Testis (tissue), 5 donors: ENCODE measurements around the gene S100A1. TPM values are rescaled to one million over a fixed set of nuclear protein-coding genes. Genes with fewer than 3 reads are reported as not detected.
A peak's percentile ranks its signal among the peaks of the same experiment; 100 is the strongest.
"Not testable (repeated sequence)": the region's sequence is repeated elsewhere in the genome, so short reads cannot be mapped to it uniquely, and the experiment has no call there.

Experiments
- DNase-seq: peaks from one replicate; pipeline ENCODE4 v3.0.0-alpha.2; 2019
- H3K27ac ChIP-seq, 2 donors: fragments of 200-600 bp; sonication (generic); one replicate each; pipeline ENCODE4 v1.5.1; 2019
- H3K27me3 ChIP-seq: fragments of 200-600 bp; sonication (generic); one replicate; pipeline ENCODE4 v1.5.1; 2019
- H3K36me3 ChIP-seq: fragments of 200-600 bp; sonication (generic); one replicate; pipeline ENCODE4 v1.5.1; 2017; ENCODE audit warnings: low read depth; ENCODE audit errors: missing control alignments
- H3K4me1 ChIP-seq: fragments of 200-600 bp; sonication (generic); one replicate; pipeline ENCODE4 v1.5.1; 2019
- H3K4me3 ChIP-seq, 2 donors: fragments of 200-600 bp; sonication (generic); one replicate each; pipeline ENCODE4 v1.5.1; 2017 to 2019
- H3K9me3 ChIP-seq: fragments of 200-600 bp; sonication (generic); one replicate; pipeline ENCODE4 v1.5.1; 2017
- POLR2A ChIP-seq: fragments of 450-650 bp; IDR thresholded peaks from one replicate; pipeline ENCODE4 v1.6.1; 2017; ENCODE audit warnings: antibody characterized with exemption, mild to moderate bottlenecking, moderate library complexity
- WGBS, 2 donors: methylation state at CpG; one replicate each; pipeline ENCODE4 v1.1.5; 2018; 5-methylcytosine and 5-hydroxymethylcytosine counted together
- intact Hi-C: fragments of 100-400 bp; cut with DNase I; formaldehyde crosslinking; loops from one replicate; pipeline ENCODE4 v1.15.1; 2023; ENCODE audit warnings: low total_unique reads
- long read RNA-seq, 2 donors: transcript quantifications; one replicate each; lab custom pipeline, GENCODE V29; 2026
- polyA plus RNA-seq: library from polyadenylated mRNA; stranded (reverse); fragments of 350-450 nt; fragmentation: Illumina TruSeq; extraction: RNeasy Lipid Tissue Mini Kit (QIAGEN cat#74804); gene quantifications from one replicate; pipeline ENCODE4 v1.2.3, GENCODE V29; 2014; ENCODE audit warnings: low read depth, low replicate concordance; ENCODE audit not compliant: insufficient read depth
- total RNA-seq, 2 donors: library from RNA; depleted of rRNA; stranded (reverse); fragments of >200 nt; gene quantifications; one replicate each; pipeline ENCODE4 v1.2.3, GENCODE V29; 2016
- TF ChIP-seq, protein P1 (sequence below), 3 experiments: fragments of 450-650 bp in 2 of 3; fragments of 200-600 bp in 1 of 3; sonication (generic) in 1 of 3; IDR thresholded peaks; one replicate each; pipeline ENCODE4 v1.5.1; 2016 to 2019; ENCODE audit warnings: antibody characterized with exemption in 3 of 3, mild to moderate bottlenecking in 2 of 3, moderate library complexity in 1 of 3

Gene S100A1
- total RNA-seq: 10 to 100 TPM in 1 of 2 donors, 1 to 10 TPM in 1; 8.2 to 24.0 TPM
- 29.8 TPM for polyA plus RNA-seq
- long read RNA-seq, donor 1, partial matches to known transcripts: 0 of 5 reads
- long read RNA-seq, donor 1, other reads (novel, unspliced or antisense): 0 of 5 reads
- long read RNA-seq, donor 2: 0 reads

DNA sequence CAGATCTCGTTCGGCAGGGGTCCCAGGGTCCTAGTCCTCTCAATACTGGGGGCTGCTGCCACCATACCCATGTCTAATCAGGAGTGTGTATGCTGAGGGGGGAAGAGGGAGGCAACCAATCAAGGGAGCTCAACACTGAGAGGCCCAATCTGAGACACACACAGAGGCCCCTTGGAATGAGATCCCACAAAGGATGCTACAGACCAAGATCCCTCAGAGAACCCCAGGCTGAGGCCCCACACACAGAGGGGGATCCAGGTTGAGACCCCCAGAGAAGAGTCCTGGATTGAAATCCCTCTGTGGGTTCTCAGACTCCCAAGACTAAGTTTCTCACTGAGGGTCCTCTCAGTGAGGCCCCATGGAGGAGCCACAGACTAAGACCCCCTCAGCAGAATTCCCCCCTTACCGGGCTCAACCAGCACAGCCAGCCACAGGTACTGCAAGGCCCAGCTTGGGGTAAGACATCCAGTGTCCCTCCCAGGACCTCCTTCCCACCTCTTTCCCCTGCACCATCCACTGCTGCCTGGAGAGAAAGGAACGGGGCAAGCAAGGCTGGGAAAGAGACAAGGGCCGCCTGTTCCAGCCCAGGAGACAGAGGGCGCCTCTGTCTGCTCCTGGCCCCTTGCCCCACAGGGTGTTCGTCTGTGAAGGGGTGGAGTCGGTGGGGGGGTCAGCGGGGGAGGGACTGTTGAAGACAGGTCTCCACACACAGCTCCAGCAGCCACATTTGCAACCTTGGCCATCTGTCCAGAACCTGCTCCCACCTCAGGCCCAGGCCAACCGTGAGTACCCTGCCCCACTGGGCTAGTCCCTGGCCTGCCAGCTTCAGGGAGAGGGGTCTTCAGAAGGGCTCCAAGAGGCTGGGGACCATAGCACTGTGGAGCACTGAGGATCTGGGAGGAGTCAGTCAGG is at the start of gene S100A1:
Gene S100A1 (plus strand): TSS at position 720 of the 912 bp plus-strand sequence. CDS start 2,088 bp downstream, outside the sequence.
- no peak for DNase-seq
- Histone ChIP-seq H3K27me3 (no peaks in the 10 kb centered on the region), H3K27ac (peak within 1 kb of the TSS; percentile 94 to 95), H3K9me3 (no peaks in the 10 kb centered on the region), H3K36me3 (no peaks in the 10 kb centered on the region), H3K4me3 (peak within 1 kb of the TSS; percentile 38 to 67), H3K4me1 (peaks cover 32% of the 10 kb centered on the region)
- TF ChIP-seq, protein P1, sequence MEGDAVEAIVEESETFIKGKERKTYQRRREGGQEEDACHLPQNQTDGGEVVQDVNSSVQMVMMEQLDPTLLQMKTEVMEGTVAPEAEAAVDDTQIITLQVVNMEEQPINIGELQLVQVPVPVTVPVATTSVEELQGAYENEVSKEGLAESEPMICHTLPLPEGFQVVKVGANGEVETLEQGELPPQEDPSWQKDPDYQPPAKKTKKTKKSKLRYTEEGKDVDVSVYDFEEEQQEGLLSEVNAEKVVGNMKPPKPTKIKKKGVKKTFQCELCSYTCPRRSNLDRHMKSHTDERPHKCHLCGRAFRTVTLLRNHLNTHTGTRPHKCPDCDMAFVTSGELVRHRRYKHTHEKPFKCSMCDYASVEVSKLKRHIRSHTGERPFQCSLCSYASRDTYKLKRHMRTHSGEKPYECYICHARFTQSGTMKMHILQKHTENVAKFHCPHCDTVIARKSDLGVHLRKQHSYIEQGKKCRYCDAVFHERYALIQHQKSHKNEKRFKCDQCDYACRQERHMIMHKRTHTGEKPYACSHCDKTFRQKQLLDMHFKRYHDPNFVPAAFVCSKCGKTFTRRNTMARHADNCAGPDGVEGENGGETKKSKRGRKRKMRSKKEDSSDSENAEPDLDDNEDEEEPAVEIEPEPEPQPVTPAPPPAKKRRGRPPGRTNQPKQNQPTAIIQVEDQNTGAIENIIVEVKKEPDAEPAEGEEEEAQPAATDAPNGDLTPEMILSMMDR (IDR thresholded peaks at IDR 0.05): no peak
- no peak for TF ChIP-seq POLR2A
- intact Hi-C loops: no loop called here
- 59 to 64% methylated on average over 3 to 10 of the region's 10 CpGs for WGBS, 2 donors

DNA sequence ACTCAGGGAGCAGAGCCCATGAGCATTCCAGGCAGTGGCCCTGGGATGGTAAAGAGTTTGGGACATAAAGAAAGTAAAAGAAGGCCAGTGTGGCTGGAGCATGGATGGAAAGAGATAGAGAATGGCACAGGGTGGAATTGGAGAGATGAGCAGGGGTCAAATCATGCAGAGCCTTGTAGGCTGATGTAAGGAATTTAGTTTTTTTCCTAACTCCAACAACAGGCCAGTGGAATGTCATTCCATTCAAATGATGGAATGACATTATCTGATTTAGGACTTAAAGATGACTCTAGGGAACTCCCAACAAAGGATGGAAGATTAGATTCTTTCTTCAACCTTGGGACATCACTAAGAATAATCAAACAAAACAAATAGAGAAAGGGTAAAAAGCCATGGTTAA is 49.7 kb upstream of the S100A1 start:
- Histone ChIP-seq H3K27me3 (no peaks in the 10 kb centered on the region), H3K9me3 (no peaks in the 10 kb centered on the region), H3K36me3 (no peaks in the 10 kb centered on the region), H3K4me1 (no peaks in the 10 kb centered on the region), H3K4me3 (no peak overlapping the region), H3K27ac (no peak overlapping the region)
- DNase-seq: no peak
- intact Hi-C loops: no loop called here
- TF ChIP-seq, protein P1 (IDR thresholded peaks at IDR 0.05): no peak
- no peak for TF ChIP-seq POLR2A

DNA sequence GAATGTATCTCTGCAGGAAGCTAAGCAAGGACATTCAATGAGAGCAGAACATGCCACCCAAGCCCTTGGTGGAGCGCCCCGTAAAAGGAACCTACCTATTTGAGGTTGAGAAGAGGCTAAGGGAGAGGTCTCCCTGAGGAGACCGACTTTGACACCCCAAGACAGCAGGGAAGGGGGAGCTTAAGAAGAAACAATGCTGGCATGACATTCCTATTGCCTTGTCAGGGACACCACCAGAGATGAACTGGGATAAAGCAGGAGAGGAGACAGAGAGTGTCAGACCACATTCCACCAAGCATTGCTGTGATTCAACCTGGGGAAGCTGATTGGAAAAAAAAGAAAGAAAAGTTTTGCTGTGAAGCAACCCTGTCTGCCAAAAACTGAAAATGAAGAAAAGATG is 49.3 kb upstream of the S100A1 start:
- H3K27me3 ChIP-seq: no peaks in the 10 kb centered on the region
- 79 to 87% methylated on average over 3 of the region's 3 CpGs for WGBS, 2 donors
- H3K4me1 ChIP-seq: no peaks in the 10 kb centered on the region
- H3K9me3 ChIP-seq: no peaks in the 10 kb centered on the region
- H3K4me3 ChIP-seq: no peak overlapping the region
- DNase-seq: no peak
- no peaks in the 10 kb centered on the region for H3K36me3 ChIP-seq
- no peak overlapping the region for H3K27ac ChIP-seq
- TF ChIP-seq, protein P1 (IDR thresholded peaks at IDR 0.05): no peak
- no peak for TF ChIP-seq POLR2A
- intact Hi-C loops: no loop called here

DNA sequence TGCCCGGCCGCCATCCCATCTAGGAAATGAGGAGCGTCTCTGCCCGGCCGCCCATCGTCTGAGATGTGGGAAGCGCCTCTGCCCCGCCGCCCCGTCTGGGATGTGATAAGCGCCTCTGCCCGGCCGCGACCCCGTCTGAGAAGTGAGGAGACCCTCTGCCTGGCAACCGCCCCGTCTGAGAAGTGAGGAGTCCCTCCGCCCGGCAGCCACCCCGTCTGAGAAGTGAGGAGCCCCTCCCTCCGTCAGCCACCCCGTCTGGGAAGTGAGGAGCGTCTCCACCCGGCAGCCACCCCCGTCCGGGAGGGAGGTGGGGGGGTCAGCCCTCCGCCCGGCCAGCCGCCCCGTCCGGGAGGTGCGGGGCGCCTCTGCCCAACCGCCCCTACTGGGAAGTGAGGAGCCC is 45.4 kb upstream of the S100A1 start:
- DNase-seq, intact Hi-C loops, H3K27me3 ChIP-seq, H3K9me3 ChIP-seq, H3K36me3 ChIP-seq: not testable (repeated sequence)
- H3K27ac ChIP-seq: peak overlapping the region in 1 of 2 donors; percentile 41
- peaks cover 15% of the 10 kb centered on the region for H3K4me1 ChIP-seq
- peak overlapping the region; percentile 29 to 41 for H3K4me3 ChIP-seq
- WGBS, 2 donors: 94% methylated on average over 20 to 27 of the region's 34 CpGs

DNA sequence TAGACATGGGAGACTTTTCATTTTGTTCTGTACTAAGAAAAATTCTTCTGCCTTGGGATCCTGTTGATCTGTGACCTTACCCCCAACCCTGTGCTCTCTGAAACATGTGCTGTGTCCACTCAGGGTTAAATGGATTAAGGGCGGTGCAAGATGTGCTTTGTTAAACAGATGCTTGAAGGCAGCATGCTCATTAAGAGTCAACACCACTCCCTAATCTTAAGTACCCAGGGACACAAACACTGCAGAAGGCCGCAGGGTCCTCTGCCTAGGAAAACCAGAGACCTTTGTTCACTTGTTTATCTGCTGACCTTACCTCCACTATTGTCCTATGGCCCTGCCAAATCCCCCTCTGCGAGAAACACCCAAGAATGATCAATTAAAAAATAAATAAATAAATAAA is 44.7 kb upstream of the S100A1 start:
- H3K4me3 ChIP-seq, H3K9me3 ChIP-seq, H3K36me3 ChIP-seq, H3K27ac ChIP-seq, intact Hi-C loops, DNase-seq, H3K27me3 ChIP-seq: not testable (repeated sequence)
- peaks cover 15% of the 10 kb centered on the region for H3K4me1 ChIP-seq
- WGBS, 2 donors: 62 to 85% methylated on average over 2 to 3 of the region's 3 CpGs
